Left kidney (tissue), 8 donors: ENCODE results near the gene OR52N2. TPM values are rescaled to one million over a fixed set of nuclear protein-coding genes. Genes with fewer than 3 reads are reported as not detected.

Experiments
- DNase-seq: peaks from one replicate; pipeline ENCODE4 v3.0.0-alpha.2; 2013
- long read RNA-seq, 8 donors: transcript quantifications; one replicate each; lab custom pipeline, GENCODE V29; 2026
- polyA plus RNA-seq: library from polyadenylated mRNA; unstranded; fragments of 120-200 nt; gene quantifications from one replicate; pipeline ENCODE4 v1.2.1, GENCODE V29; 2013; ENCODE audit not compliant: insufficient read length

The OR52N2 gene
- not detected for polyA plus RNA-seq
- long read RNA-seq, donor 1: 0 reads
- long read RNA-seq, donor 2: 0 reads
- long read RNA-seq, donor 3: 0 reads
- long read RNA-seq, donor 4: 0 reads
- long read RNA-seq, donor 5: 0 reads
- long read RNA-seq, donor 6: 0 reads
- long read RNA-seq, donor 7: 0 reads
- long read RNA-seq, donor 8: 0 reads

DNA sequence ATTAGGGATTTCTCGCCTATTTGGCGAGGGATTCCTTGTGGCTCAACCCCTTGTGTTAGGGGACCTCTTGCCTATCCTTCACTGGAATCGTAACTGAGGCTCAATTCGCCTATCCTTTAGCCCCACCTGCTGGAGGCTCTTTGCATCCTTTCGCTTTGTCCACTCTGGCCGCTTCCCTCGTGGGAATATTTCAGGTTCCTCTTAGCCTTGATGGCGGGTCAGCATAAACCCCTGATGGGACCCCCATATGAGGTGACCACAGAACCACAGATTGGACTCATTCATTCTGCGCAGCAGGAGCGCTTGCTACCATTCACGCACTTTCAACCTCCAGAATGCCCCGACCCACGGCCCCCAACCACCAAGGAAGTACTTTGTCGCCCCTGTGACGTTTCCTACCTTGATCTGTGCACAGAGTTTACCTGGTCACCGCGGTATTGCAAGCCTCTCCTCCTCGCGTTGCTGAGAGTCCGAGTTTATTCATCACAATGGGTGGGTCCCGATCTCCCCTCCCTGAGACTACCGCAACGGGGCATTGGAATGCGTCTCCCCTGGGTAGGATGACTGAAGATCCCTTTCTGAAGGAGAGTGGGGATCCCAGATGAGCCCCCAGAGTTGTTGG lies at the start of gene OR52N2:
Gene OR52N2, plus strand, starts transcription at position 425 of the 622 bp plus-strand sequence. CDS start 11,412 bp downstream, outside the sequence.
- DNase-seq: peak; percentile 82

DNA sequence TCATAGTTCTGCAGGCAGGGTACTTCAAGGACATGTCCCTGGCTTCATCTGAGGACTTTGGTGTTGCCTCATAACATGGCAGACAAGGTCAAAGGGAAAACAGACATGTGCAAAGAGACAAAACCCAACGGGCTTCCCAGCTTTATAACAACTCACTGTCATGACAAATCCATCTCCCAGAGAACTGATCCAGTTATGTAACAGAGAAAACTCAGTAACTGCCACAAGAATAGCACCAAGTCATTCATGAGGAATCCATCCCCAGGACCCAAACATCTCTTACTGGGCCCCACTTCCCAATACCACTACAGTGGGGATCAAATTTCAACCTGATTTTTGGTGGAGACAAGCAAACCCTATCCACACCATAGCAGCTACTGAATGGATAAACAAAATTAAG lies 41.7 kb upstream of the OR52N2 start:
- no peak for DNase-seq

DNA sequence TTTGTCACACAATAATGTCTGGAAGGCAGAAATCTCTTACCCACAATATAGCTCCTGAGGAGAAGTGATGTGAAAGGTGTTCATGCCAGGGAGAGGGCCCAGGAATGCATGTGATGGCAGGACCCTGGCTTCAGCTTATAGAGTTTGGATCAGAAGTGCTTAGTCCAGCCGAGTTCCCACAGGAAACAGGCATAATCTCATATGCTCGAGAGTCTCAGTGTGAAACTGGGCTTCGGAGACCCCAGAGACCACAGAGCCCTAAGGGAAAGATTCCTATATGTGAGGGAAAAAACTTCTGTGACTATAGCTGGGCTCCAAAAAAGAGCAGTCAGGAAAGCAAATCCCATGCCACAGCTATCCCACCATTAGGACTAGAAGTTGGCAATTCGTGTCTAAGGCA lies 25.5 kb upstream of the OR52N2 start, which contains the start of gene OR52N5:
Gene OR52N5, minus strand, starts transcription at position 101 of the 400 bp plus-strand sequence. CDS start 4,721 bp downstream, outside the sequence.
- DNase-seq: no peak

DNA sequence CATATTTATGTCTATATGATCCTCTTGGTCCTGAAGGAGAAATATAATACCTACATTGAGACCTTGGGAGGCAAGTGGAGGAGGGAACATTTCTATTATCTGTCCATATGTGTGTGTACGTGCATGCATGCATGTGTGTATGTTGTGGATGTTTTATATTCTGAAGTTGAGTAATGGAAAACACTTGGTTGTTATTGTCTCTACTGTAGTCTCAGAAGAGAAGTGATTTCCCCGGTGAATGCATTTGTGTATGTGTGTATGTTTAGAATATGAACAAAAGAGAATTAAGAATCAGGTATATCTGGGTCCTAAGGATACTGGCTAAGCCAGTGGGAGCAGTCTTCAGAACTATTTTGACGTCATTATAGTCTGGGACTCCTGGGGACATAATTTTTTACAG lies 17.6 kb upstream of the OR52N2 start, which contains the start of gene OR52N1:
Gene OR52N1, minus strand, starts transcription at position 101 of the 400 bp plus-strand sequence. CDS start 2,449 bp downstream, outside the sequence.
- no peak for DNase-seq

DNA sequence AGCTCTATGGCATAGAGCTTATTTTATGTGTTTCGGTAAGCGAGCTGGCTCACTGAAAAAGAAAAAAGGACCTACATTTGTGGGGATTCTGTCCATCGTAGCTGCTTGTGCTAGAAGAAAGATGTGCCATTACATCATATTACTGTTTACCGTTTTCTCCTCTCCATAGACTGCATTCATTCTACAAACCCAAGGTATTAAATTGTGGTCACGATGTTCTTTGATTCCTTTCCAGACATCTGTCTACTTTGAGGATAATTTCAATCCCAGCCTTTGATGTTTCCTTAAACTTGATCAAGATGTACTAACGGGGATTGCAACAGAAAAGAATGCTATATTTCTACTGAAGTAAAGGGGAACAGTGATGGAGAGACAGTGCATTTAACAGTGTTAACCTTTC lies 12.2 kb upstream of the OR52N2 start:
- DNase-seq: no peak

DNA sequence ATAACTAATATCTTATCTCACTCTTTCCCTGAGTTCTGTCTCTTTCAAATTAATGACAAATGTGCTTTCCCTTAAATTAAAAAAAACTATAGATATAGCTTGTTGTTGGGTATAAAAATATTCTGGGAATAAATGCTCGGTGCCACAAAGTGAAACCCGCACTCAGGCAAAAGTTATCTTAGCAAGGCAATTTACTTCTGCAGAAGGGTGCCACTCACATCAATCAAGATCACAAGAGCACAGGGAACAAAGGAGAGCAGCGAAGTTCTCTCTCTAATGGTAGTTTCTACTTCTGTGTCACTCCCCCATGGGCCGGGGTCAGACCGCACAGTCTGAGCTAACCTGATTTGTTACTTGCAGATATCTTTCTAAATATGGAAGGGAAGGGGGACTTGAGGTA lies 4.7 kb upstream of the OR52N2 start:
- no peak for DNase-seq

DNA sequence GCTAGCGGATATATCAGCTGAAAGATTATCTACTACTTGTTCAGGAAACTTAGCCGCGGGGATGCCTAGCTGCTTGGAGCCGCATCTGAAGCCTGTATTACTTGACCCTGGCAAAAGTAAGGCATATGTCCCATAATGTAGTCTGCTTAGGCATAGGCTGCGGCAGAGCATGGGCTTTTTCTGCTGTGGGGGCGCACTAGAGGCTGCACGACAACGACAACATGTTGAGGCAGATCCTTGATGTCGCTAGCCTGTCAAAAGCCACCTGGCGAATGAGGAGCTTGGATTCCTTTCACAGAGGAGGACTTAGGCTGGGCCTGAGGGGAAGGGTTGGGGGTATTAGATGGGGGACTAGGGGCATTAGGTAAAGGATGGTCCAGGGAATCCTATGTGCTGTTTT lies 1.1 kb upstream of the OR52N2 start:
- no peak for DNase-seq

DNA sequence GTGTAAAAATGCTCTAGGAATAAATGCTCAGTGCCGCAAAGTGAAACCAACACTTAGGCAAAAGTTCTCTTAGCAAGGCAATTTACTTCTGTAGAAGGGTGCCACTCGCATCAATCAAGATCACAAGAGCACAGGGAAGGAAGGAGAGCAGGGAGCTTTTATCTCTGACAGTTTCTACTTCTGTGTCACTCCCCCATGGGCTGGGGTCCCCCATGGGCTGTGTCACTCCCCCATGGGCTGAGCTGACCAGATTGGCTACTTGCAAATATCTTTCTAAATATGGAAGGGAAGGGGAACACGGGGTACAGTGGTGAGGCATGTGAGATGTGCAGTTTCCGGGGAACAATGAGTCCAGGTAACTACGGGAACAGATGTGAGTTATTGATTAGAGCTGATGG lies 397 bp downstream of the OR52N2 start:
- DNase-seq: no peak

DNA sequence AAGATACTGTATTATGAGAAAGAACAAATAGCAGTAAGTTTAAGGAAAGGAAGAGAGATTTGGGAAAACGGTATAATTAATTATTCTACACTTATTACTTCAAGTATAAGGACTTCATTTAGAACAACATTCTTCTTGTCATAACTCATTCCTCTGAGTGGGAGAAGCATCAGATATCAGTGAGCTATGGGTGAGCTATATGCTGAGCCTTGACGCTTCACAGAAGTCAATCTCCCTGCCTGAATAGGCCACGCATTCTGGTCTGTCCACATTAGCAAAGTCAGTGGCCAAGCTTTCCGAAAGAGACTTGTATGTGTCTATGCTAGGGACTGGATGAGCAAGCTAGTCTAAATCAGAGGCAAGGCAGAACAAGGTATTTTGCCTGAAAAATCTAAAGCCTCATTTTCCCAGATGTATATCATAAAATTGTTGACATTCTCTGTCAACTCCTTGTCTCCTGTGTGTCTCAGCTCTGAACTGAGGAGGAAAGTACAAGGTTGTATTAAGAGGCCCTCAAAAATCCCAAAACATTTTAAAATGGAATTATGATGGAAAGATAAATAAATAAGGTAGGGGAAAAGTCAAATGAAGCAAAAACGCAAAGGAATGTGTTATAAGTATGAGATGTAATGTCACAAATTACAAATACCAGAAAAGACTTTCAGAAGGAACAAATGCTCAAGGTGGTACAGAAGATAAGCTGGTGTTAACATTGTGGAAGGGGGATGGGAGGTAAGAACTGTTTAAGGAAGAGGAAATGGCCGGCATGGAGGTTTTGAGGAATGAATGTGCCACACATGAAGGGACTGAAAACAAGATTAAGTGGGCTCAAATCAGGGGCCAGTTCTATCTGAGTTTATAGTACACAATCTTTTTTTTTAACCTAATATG lies 1.4 kb downstream of the OR52N2 start:
- DNase-seq: no peak

DNA sequence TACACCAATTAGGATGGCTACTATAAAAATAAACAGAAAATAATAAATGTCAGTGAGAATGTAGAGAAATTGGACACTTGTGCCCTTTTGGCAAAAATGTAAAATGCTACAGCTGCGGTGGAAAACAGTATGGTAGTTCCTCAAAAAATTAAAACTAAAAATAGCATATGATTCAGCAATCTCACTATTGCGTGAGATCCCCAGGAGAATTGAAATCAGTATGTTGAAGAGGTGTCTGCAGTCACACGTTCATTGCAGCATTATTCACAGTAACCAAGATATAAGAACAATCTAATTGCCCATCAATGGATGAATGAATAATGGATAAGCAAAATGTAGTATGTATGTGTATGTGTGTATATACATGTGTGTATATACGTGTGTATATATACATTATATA lies 6.8 kb downstream of the OR52N2 start:
- no peak for DNase-seq

DNA sequence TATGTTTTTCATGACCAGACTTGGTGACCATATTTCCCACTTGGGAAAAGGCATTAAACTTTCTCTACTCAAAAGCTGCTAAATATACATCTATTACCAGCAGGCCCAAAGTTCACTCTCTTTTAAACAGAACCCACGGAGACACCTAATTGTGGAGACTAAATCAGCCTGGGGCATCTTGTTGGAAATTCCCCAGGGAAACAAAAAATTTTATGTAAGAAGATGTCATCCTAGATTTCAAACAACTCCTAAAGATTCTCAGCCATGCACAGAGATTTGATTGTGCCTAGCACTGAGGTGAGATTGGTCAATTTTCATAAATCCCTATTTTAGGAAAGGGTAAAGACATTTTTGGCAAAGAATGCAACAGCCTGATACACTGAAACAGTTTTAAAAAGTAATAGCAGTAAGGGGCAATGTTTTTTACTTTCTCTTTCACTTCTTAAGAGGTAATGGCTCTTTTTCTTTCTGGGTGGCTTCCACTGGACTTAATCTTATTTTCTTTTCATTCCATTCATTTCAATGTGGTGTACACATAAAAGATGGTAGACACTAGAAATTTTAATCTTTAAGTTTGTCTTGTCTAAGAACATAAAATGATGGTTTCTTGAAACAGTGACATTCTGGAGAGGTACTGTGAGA lies 9.6 kb downstream of the OR52N2 start:
- no peak for DNase-seq

DNA sequence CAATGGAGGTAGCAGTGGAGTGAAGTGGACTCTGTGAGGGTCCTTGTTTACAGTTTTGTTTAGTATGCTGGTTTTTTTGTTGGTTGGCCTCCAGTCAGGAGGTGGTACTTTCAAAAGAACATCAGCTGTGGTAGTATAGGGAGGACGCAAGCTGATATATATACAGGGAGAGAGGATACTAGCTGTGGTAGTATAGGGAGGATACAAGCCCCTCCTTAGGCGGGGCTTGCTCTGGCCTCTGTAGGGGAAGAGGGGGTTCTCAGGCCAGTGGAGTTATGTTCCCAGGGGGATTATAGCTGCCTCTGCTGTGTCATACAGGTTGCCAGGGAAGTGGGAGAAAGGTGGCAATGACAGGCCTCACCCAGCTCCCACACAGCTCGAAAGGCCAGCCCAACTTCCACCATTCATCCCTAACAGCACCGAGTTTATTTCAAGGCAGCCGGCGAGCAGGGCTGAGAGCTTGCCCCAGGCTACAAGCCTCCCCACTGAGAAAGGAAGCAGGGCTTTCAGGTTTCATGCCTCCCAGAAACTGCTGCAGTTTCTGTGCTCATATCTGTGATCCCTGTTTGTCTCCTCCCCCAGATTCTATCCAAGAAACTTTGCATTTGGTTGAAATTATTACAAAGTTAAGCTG lies 22.6 kb downstream of the OR52N2 start:
- no peak for DNase-seq

DNA sequence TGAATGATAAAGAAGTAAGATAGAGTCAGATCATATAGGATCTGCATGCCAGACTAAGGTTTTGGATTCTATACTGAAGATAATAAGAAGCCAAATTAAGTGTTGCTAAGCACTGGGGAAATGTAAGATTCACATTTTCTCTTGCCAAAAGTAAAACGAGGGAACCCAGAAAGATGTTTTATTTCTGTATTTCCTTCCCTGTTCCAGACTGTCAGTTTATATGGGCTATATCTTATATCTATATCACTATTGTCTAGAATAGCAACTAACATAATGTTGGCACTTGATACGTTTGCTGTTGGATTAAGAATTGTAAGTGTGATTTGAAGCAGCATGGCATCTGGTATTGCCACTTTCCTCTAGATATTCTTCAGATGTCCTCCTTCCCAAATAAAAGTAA lies 24.7 kb downstream of the OR52N2 start:
- DNase-seq: no peak

DNA sequence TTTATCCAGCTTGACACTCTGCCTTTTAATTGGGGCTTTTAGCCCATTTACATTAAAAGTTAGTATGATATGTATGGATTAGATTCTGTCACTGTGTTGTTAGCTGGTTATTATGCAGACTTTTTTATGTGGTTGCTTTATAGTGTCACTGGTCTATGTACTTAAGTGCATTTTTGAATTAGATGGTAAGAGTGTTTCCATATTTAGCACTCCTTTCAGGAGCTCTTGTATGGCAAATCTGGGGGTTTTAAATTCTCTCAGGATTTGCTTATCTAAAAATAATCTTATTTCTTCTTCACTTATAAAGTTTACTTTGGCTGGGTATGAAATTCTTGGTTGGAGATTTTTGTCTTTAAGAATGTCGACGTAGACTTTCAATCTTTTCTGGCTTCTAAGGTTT lies 29.0 kb downstream of the OR52N2 start:
- DNase-seq: no peak

DNA sequence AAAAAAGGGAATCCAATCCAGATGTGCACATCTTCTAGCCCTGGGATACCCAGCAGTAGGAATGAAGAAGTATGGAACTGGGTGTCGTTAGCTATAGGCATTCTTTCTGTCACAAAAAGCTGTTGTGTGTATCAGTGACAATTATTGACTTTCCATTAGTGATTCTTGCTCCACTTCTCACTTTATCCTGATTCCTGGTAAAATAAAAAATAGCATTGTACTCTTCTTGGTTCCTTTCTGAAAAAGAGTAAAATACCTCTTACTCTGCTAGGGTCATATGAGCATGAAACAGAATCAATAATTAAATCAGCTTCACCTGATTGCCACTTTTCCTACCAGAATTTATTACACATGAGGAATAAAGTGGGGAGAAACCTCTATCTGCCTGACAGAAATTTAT lies 33.1 kb downstream of the OR52N2 start, which contains the start of gene OR52E6:
Gene OR52E6, minus strand, starts transcription at position 101 of the 400 bp plus-strand sequence. Its CDS starts 0 bp downstream, at position 101.
- no peak for DNase-seq

DNA sequence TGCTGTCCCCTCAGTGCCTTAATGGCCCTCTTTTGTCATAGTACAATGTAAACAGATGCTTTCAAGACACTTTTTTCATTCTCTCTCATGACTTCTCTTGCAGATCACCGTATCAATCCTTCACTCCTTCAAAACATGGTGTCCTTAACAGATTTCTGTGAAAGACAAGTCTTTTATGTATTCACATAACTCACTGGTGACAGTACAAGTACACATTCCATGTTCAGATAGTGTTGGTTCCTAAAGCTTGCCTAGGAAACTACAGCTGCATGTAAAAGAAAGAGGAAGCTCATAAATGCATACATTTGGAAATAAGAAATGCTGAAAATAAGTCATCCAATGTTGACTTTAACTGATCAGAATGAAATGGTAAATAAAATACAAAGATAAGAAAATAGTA lies 38.0 kb downstream of the OR52N2 start:
- no peak for DNase-seq

DNA sequence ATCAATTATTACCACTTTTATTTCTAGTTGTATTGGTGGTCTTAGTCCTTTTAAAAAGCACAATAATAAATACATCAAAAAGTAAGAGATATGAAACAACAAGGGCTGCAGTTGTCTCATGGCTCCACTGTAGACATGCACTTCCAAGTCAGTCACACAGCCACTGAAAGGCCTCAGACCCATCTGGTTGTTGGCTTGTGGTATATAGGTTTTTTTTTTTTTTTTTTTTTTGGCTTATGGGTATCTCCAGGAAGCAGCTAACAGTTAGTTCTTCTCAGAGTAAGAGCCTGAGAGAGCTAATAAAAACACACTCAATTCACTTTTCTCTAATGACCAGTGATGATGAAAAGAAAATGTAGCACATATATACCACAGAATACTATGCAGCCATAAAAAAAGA lies 39.0 kb downstream of the OR52N2 start:
- no peak for DNase-seq

DNA sequence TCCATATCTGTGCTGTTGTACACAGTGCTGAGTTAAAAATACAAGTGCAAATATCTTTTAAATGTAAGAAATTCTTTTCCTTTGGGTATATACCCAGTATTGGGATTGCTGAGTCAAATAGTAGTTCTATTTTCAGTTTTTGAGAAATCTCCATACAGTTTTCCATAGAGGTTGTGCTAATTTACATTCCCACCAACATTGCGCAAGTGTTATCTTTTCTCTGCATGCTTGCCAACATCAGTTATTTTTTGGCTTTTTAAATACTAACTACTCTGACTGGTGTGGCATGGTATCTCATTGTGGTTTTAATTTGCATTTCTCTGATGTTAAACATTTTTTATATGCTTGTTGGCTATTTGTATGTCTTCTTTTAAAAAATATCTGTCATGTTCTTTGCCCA lies 42.3 kb downstream of the OR52N2 start:
- DNase-seq: no peak

DNA sequence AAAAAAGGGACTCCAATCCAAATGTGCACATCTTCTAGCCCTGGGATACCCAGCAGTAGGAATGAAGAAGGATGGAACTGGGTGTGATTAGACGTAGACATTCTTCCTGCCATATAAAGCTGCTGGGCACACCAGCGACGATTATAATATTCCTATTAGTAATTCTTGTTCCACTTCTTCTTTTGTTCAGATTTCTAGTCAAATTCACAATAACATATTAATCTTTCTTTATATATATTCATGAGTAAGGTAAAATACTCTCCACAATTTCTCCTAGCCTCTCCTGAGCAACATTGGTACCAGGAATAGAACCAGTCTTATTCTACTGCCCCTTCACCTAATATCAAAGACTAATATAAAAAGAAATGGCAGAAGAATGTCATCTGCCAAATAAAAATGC lies 48.9 kb downstream of the OR52N2 start, which contains the start of gene OR52E8:
Gene OR52E8, minus strand, starts transcription at position 101 of the 400 bp plus-strand sequence. Its CDS starts 0 bp downstream, at position 101.
- no peak for DNase-seq

DNA sequence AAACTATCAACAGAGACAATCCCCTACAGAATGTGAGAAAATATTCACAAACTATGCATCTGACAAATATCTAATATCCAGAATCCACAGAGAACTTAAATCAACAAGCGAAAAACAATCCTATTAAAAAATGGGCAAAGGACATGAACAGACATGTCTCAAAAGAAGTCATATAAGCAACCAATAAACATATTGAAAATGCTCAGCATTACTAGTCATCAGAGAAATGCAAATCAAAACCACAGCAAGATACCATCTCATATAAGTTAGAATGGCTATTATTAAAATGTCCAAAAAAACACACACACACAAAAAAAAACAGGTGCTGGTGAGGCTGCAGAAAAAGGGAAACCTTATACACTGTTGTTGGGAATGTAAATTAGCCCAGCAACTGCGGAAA lies 57.1 kb downstream of the OR52N2 start:
- DNase-seq: no peak
